Spleen (tissue), 7 donors: ENCODE data around the gene TNPO3.
"Not testable (repeated sequence)": the region's sequence is repeated elsewhere in the genome, so short reads cannot be mapped to it uniquely, and the experiment has no call there.

ENCODE experiments used
- CTCF ChIP-seq, 11 experiments: fragments of 200-600 bp in 7 of 11; fragments of 450-650 bp in 4 of 11; sonication (generic) in 4 of 11; IDR thresholded peaks in 8 of 11; conservative IDR thresholded peaks in 3 of 11; 1 replicate in 7 of 11; 2 replicates in 4 of 11; pipeline versions ENCODE4 v1.4.0 to v1.8.0; 2016 to 2021; ENCODE audit warnings: antibody characterized with exemption in 11 of 11, inconsistent platforms in 4 of 11, mild to moderate bottlenecking in 1 of 11
- POLR2A ChIP-seq, 3 donors: fragments of 450-650 bp; IDR thresholded peaks; one replicate each; pipeline ENCODE4 v1.5.1; 2017; ENCODE audit warnings: antibody characterized with exemption in 3 of 3, mild to moderate bottlenecking in 1 of 3
- donor health status: DM: no; HTN: no; CAD: no; lungs with moderate emphysema.
- donor health status: DM: no; HTN: no; CAD: no.
- donor health status: DM: no; HTN: no; CAD: no.

- TF ChIP-seq POLR2A (IDR thresholded peaks at IDR 0.05); CTCF (IDR thresholded peaks at IDR 0.05 in 8 of 11, conservative IDR thresholded peaks at IDR 0.05 in 3 of 11): not testable (repeated sequence)
These were observed 3.5 kb downstream of the TNPO3 start for GRCh38 chr7:129051459-129051858.
